Large intestine (tissue), 3 donors: ENCODE data around the gene LIFR. TPM values are rescaled to one million over a fixed set of nuclear protein-coding genes. Genes with fewer than 3 reads are reported as not detected.

Experiments used
- DNase-seq, 2 donors: peaks; one replicate each; pipeline versions ENCODE4 v3.0.0 to v3.0.0-alpha.2; 2013
- H3K27ac ChIP-seq: one replicate; pipeline ENCODE4 v1.5.1; 2013; ENCODE audit warnings: low read length
- H3K27me3 ChIP-seq: 2 replicates; pipeline ENCODE4 v1.6.1; 2013; ENCODE audit warnings: low read length; ENCODE audit not compliant: control insufficient read depth, insufficient read depth
- H3K36me3 ChIP-seq: 2 replicates; pipeline ENCODE4 v1.6.1; 2013; ENCODE audit warnings: low read length; ENCODE audit not compliant: control insufficient read depth, insufficient read depth
- H3K4me1 ChIP-seq: one replicate; pipeline ENCODE4 v1.6.1; 2013; ENCODE audit warnings: low read length; ENCODE audit not compliant: control insufficient read depth, insufficient read depth
- H3K4me3 ChIP-seq: one replicate; pipeline ENCODE4 v1.5.1; 2013; ENCODE audit warnings: low read length
- H3K9me3 ChIP-seq: one replicate; pipeline ENCODE4 v1.6.1; 2013; ENCODE audit warnings: mild to moderate bottlenecking, low read depth, low read length, moderate library complexity; ENCODE audit not compliant: control insufficient read depth
- WGBS: methylation state at CpG from one replicate; pipeline ENCODE4 v1.1.5; 2013; ENCODE audit warnings: low lambda C conversion rate; ENCODE audit not compliant: insufficient coverage; 5-methylcytosine and 5-hydroxymethylcytosine counted together
- polyA plus RNA-seq: library from polyadenylated mRNA; unstranded; fragments of 120-200 nt; gene quantifications from one replicate; pipeline ENCODE4 v1.2.1, GENCODE V29; 2013

Gene LIFR
- polyA plus RNA-seq, 1 donor: 23.8 TPM

GRCh38 chr5:38562444-38563210 is 6.2 kb upstream of the LIFR start:
- H3K27ac ChIP-seq: no peak overlapping the region
- H3K9me3 ChIP-seq: no peaks in the 10 kb centered on the region
- no peaks in the 10 kb centered on the region for H3K36me3 ChIP-seq
- DNase-seq: no peak
- peaks cover 18% of the 10 kb centered on the region for H3K27me3 ChIP-seq
- peaks cover under 1% of the 10 kb centered on the region for H3K4me1 ChIP-seq
- no CpG with 5 or more reads among the region's 5 CpGs for WGBS
- no peak overlapping the region for H3K4me3 ChIP-seq

GRCh38 chr5:38559428-38559827 is 3.0 kb upstream of the LIFR start:
- no peaks in the 10 kb centered on the region for H3K36me3 ChIP-seq
- H3K9me3 ChIP-seq: peaks cover 5% of the 10 kb centered on the region
- H3K27me3 ChIP-seq: peaks cover 23% of the 10 kb centered on the region
- H3K4me1 ChIP-seq: peaks cover 2% of the 10 kb centered on the region
- H3K4me3 ChIP-seq: no peak overlapping the region
- 40% methylated on average over 3 of the region's 3 CpGs for whole genome bisulfite sequencing
- DNase-seq: no peak
- no peak overlapping the region for H3K27ac ChIP-seq

- DNase-seq: no peak
- H3K27ac ChIP-seq: peak overlapping the region; percentile 98
- peaks cover 5% of the 10 kb centered on the region for H3K9me3 ChIP-seq
- peak overlapping the region; percentile 99 for H3K4me3 ChIP-seq
- peaks cover 2% of the 10 kb centered on the region for H3K4me1 ChIP-seq
- no peaks in the 10 kb centered on the region for H3K36me3 ChIP-seq
- 88% methylated on average over 4 of the region's 6 CpGs for WGBS
- H3K27me3 ChIP-seq: peaks cover 26% of the 10 kb centered on the region
Measured at GRCh38 chr5:38557792-38558191, 1.3 kb upstream of the LIFR start.

- peaks cover 2% of the 10 kb centered on the region for H3K4me1 ChIP-seq
- no CpG with 5 or more reads among the region's 14 CpGs for WGBS
Measured at GRCh38 chr5:38557308-38557710, 863 bp upstream of the LIFR start.

GRCh38 chr5:38556088-38556598 is 303 bp downstream of the LIFR start:
- no CpG with 5 or more reads among the region's 68 CpGs for WGBS
- no peak overlapping the region for H3K27ac ChIP-seq
- peaks cover 5% of the 10 kb centered on the region for H3K4me1 ChIP-seq
- no peak for DNase-seq
- peak overlapping the region; percentile 60 for H3K4me3 ChIP-seq
- H3K36me3 ChIP-seq: no peaks in the 10 kb centered on the region
- H3K9me3 ChIP-seq: peaks cover 5% of the 10 kb centered on the region
- H3K27me3 ChIP-seq: peaks cover 17% of the 10 kb centered on the region

More at GRCh38 chr5:38557308-38557710, 863 bp upstream of the LIFR start:
- Histone ChIP-seq H3K27ac (peak overlapping the region; percentile 98), H3K4me3 (peak overlapping the region; percentile 99), H3K36me3 (no peaks in the 10 kb centered on the region), H3K27me3 (peaks cover 23% of the 10 kb centered on the region), H3K9me3 (peaks cover 5% of the 10 kb centered on the region)
- no peak for DNase-seq

- 62% methylated on average over 3 of the region's 11 CpGs for WGBS
- Histone ChIP-seq H3K27ac (peak overlapping the region; percentile 26), H3K27me3 (peaks cover 17% of the 10 kb centered on the region), H3K36me3 (no peaks in the 10 kb centered on the region), H3K9me3 (peaks cover 5% of the 10 kb centered on the region), H3K4me1 (peaks cover 10% of the 10 kb centered on the region), H3K4me3 (peak overlapping the region; percentile 60)
- peak in 1 of 2 donors; percentile 41 for DNase-seq
Measured at GRCh38 chr5:38555354-38556087, 925 bp downstream of the LIFR start.

- Histone ChIP-seq H3K36me3 (no peaks in the 10 kb centered on the region), H3K27ac (peak overlapping the region; percentile 26), H3K9me3 (peaks cover 5% of the 10 kb centered on the region), H3K4me1 (peaks cover 10% of the 10 kb centered on the region), H3K27me3 (peaks cover 17% of the 10 kb centered on the region), H3K4me3 (peak overlapping the region; percentile 60)
- WGBS: no CpG with 5 or more reads among the region's 4 CpGs
- peak in 1 of 2 donors; percentile 6 for DNase-seq
Measured at GRCh38 chr5:38554861-38555260, 1.6 kb downstream of the LIFR start.

- DNase-seq: no peak
- no peak overlapping the region for H3K27ac ChIP-seq
- H3K27me3 ChIP-seq: peaks cover 17% of the 10 kb centered on the region
- peaks cover 5% of the 10 kb centered on the region for H3K9me3 ChIP-seq
- peak overlapping the region; percentile 60 for H3K4me3 ChIP-seq
- H3K4me1 ChIP-seq: peaks cover 11% of the 10 kb centered on the region
- no peaks in the 10 kb centered on the region for H3K36me3 ChIP-seq
- no CpG with 5 or more reads among the region's 3 CpGs for WGBS
Measured at GRCh38 chr5:38554403-38554802, 2.0 kb downstream of the LIFR start.

GRCh38 chr5:38553001-38553521 is 3.4 kb downstream of the LIFR start:
- H3K36me3 ChIP-seq: no peaks in the 10 kb centered on the region
- H3K4me3 ChIP-seq: no peak overlapping the region
- H3K27me3 ChIP-seq: peaks cover 8% of the 10 kb centered on the region
- peaks cover 5% of the 10 kb centered on the region for H3K9me3 ChIP-seq
- H3K4me1 ChIP-seq: peaks cover 20% of the 10 kb centered on the region
- WGBS: no CpG with 5 or more reads among the region's 2 CpGs
- H3K27ac ChIP-seq: no peak overlapping the region
- DNase-seq: no peak
